ENCODE data around the gene COL5A2.

GRCh38 chr2:189047171-189047888 lies 132.2 kb downstream of the COL5A2 start:
- TF ChIP-seq CBX5 (IDR thresholded peaks at IDR 0.05; ENCODE audit: borderline replicate concordance, low read depth) (no peak), RFX5 (IDR thresholded peaks at IDR 0.05; ENCODE audit: low read depth, low read length) (no peak), JUN (IDR thresholded peaks at IDR 0.05; ENCODE audit: borderline replicate concordance, low read depth, low read length) (no peak), JUN (CRISPR knock-in tag; IDR thresholded peaks at IDR 0.05; ENCODE audit: borderline replicate concordance) (no peak), ZBTB8A (IDR thresholded peaks at IDR 0.05; ENCODE audit: partially characterized antibody) (no peak), ARID2 (IDR thresholded peaks at IDR 0.05) (no peak), GABPA (tag; conservative IDR thresholded peaks at IDR 0.05; ENCODE audit: low read depth) (no peak), U2AF1 (optimal IDR thresholded peaks at IDR 0.05; ENCODE audit: low read depth, low read length) (no peak), MYC (IDR thresholded peaks at IDR 0.05; ENCODE audit: low read depth, low read length) (no peak), MYC (CRISPR knock-in tag; IDR thresholded peaks at IDR 0.05; ENCODE audit: borderline replicate concordance, low read depth) (no peak), SREBF1 (IDR thresholded peaks at IDR 0.05; ENCODE audit: borderline replicate concordance, low read depth, low read length) (no peak), EZH2 (IDR thresholded peaks at IDR 0.05; ENCODE audit: borderline replicate concordance, low read depth, low read length) (no peak), CBX2 (IDR thresholded peaks at IDR 0.05; ENCODE audit: insufficient read depth, low read length, poor library complexity, severe bottlenecking) (no peak), ATF7 (IDR thresholded peaks at IDR 0.05) (no peak)
- TF ChIP-seq, protein P1, sequence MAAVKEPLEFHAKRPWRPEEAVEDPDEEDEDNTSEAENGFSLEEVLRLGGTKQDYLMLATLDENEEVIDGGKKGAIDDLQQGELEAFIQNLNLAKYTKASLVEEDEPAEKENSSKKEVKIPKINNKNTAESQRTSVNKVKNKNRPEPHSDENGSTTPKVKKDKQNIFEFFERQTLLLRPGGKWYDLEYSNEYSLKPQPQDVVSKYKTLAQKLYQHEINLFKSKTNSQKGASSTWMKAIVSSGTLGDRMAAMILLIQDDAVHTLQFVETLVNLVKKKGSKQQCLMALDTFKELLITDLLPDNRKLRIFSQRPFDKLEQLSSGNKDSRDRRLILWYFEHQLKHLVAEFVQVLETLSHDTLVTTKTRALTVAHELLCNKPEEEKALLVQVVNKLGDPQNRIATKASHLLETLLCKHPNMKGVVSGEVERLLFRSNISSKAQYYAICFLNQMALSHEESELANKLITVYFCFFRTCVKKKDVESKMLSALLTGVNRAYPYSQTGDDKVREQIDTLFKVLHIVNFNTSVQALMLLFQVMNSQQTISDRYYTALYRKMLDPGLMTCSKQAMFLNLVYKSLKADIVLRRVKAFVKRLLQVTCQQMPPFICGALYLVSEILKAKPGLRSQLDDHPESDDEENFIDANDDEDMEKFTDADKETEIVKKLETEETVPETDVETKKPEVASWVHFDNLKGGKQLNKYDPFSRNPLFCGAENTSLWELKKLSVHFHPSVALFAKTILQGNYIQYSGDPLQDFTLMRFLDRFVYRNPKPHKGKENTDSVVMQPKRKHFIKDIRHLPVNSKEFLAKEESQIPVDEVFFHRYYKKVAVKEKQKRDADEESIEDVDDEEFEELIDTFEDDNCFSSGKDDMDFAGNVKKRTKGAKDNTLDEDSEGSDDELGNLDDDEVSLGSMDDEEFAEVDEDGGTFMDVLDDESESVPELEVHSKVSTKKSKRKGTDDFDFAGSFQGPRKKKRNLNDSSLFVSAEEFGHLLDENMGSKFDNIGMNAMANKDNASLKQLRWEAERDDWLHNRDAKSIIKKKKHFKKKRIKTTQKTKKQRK (IDR thresholded peaks at IDR 0.05; ENCODE audit: borderline replicate concordance, low read depth, low read length), result no peak
